Mucosa of rectum (tissue), 2 donors: Measurements from ENCODE around the gene GLP2R.

ENCODE experiments used
- H3K27ac ChIP-seq, 2 donors: one replicate each; pipeline ENCODE4 v1.7.0; 2013; ENCODE audit warnings: inconsistent platforms in 2 of 2, low read depth in 2 of 2, low read length in 2 of 2
- H3K27me3 ChIP-seq, 2 donors: one replicate each; pipeline ENCODE4 v1.7.0; 2013; ENCODE audit warnings: low read length in 2 of 2; ENCODE audit not compliant: control insufficient read depth in 2 of 2, insufficient read depth in 2 of 2
- H3K36me3 ChIP-seq, 2 donors: one replicate each; pipeline ENCODE4 v1.7.0; 2013; ENCODE audit warnings: low read length in 2 of 2; ENCODE audit not compliant: control insufficient read depth in 2 of 2, insufficient read depth in 2 of 2
- H3K4me1 ChIP-seq, 2 donors: one replicate each; pipeline ENCODE4 v1.7.0; 2013; ENCODE audit warnings: low read length in 2 of 2, mild to moderate bottlenecking in 1 of 2; ENCODE audit not compliant: control insufficient read depth in 2 of 2, insufficient read depth in 2 of 2
- H3K4me3 ChIP-seq, 2 donors: one replicate each; pipeline ENCODE4 v1.7.0; 2013; ENCODE audit warnings: low read length in 2 of 2
- H3K9ac ChIP-seq, 2 donors: one replicate each; pipeline ENCODE4 v1.7.0; 2013; ENCODE audit warnings: low read length in 2 of 2, low read depth in 1 of 2, mild to moderate bottlenecking in 1 of 2
- H3K9me3 ChIP-seq, 2 donors: one replicate each; pipeline ENCODE4 v1.7.0; 2013; ENCODE audit warnings: low read length in 2 of 2; ENCODE audit not compliant: control insufficient read depth in 2 of 2
- donor health status: healthy.
- donor health status: Normal muscosa, but diverticular disease.

Gene GLP2R

GRCh38 chr17:9926150-9926804 lies 100.6 kb downstream of the GLP2R start:
- H3K4me3 ChIP-seq, result no peak overlapping the region
- no peaks in the 10 kb centered on the region for H3K9me3 ChIP-seq
- H3K36me3 ChIP-seq, result no peaks in the 10 kb centered on the region
- no peaks in the 10 kb centered on the region for H3K4me1 ChIP-seq
- H3K27ac ChIP-seq, result no peak overlapping the region
- H3K27me3 ChIP-seq, result no peaks in the 10 kb centered on the region
- no peak overlapping the region for H3K9ac ChIP-seq

- no peaks in the 10 kb centered on the region for H3K36me3 ChIP-seq
- no peaks in the 10 kb centered on the region for H3K27me3 ChIP-seq
- no peaks in the 10 kb centered on the region for H3K9me3 ChIP-seq
- no peaks in the 10 kb centered on the region for H3K4me1 ChIP-seq
- H3K4me3 ChIP-seq, result no peak overlapping the region
- H3K27ac ChIP-seq, result no peak overlapping the region
- no peak overlapping the region for H3K9ac ChIP-seq
These were observed 103.0 kb downstream of the GLP2R start for GRCh38 chr17:9928601-9929333.

- Histone ChIP-seq H3K9me3 (no peaks in the 10 kb centered on the region), H3K4me1 (no peaks in the 10 kb centered on the region), H3K27me3 (no peaks in the 10 kb centered on the region), H3K36me3 (no peaks in the 10 kb centered on the region), H3K27ac (no peak overlapping the region), H3K9ac (no peak overlapping the region), H3K4me3 (no peak overlapping the region)
These were observed 104.1 kb downstream of the GLP2R start for GRCh38 chr17:9929871-9930270.

GRCh38 chr17:9931144-9931741 lies 105.5 kb downstream of the GLP2R start:
- no peak overlapping the region for H3K27ac ChIP-seq

GRCh38 chr17:9932491-9932890 lies 106.8 kb downstream of the GLP2R start:
- H3K4me1 ChIP-seq, result no peaks in the 10 kb centered on the region
- no peaks in the 10 kb centered on the region for H3K27me3 ChIP-seq
- H3K4me3 ChIP-seq, result no peak overlapping the region
- H3K27ac ChIP-seq, result no peak overlapping the region
- no peak overlapping the region for H3K9ac ChIP-seq
- no peaks in the 10 kb centered on the region for H3K36me3 ChIP-seq
- no peaks in the 10 kb centered on the region for H3K9me3 ChIP-seq

More at GRCh38 chr17:9931144-9931741, 105.5 kb downstream of the GLP2R start:
- Histone ChIP-seq H3K9me3 (no peaks in the 10 kb centered on the region), H3K4me3 (no peak overlapping the region), H3K36me3 (no peaks in the 10 kb centered on the region), H3K27me3 (no peaks in the 10 kb centered on the region), H3K9ac (no peak overlapping the region), H3K4me1 (no peaks in the 10 kb centered on the region)

GRCh38 chr17:9934331-9934730 lies 108.6 kb downstream of the GLP2R start:
- no peaks in the 10 kb centered on the region for H3K9me3 ChIP-seq
- no peaks in the 10 kb centered on the region for H3K4me1 ChIP-seq
- no peak overlapping the region for H3K9ac ChIP-seq
- H3K27me3 ChIP-seq, result no peaks in the 10 kb centered on the region
- no peaks in the 10 kb centered on the region for H3K36me3 ChIP-seq
- H3K4me3 ChIP-seq, result no peak overlapping the region
- no peak overlapping the region for H3K27ac ChIP-seq

- H3K27me3 ChIP-seq, result no peaks in the 10 kb centered on the region
- H3K4me3 ChIP-seq, result no peak overlapping the region
- H3K36me3 ChIP-seq, result peaks cover 0 to 2% of the 10 kb centered on the region in 2 donors
- no peak overlapping the region for H3K9ac ChIP-seq
- no peaks in the 10 kb centered on the region for H3K4me1 ChIP-seq
- H3K9me3 ChIP-seq, result no peaks in the 10 kb centered on the region
- H3K27ac ChIP-seq, result no peak overlapping the region
These were observed 109.7 kb downstream of the GLP2R start for GRCh38 chr17:9935408-9935807.

GRCh38 chr17:9936095-9936494 lies 110.4 kb downstream of the GLP2R start:
- H3K4me1 ChIP-seq, result no peaks in the 10 kb centered on the region
- H3K4me3 ChIP-seq, result no peak overlapping the region
- no peak overlapping the region for H3K27ac ChIP-seq
- H3K27me3 ChIP-seq, result no peaks in the 10 kb centered on the region
- H3K9ac ChIP-seq, result no peak overlapping the region
- peaks cover 0 to 3% of the 10 kb centered on the region in 2 donors for H3K36me3 ChIP-seq
- no peaks in the 10 kb centered on the region for H3K9me3 ChIP-seq

- H3K4me3 ChIP-seq, result no peak overlapping the region
- H3K27me3 ChIP-seq, result no peaks in the 10 kb centered on the region
- no peak overlapping the region for H3K27ac ChIP-seq
- no peaks in the 10 kb centered on the region for H3K4me1 ChIP-seq
- H3K36me3 ChIP-seq, result peaks cover 0 to 10% of the 10 kb centered on the region in 2 donors
- H3K9me3 ChIP-seq, result no peaks in the 10 kb centered on the region
- H3K9ac ChIP-seq, result no peak overlapping the region
These were observed 111.6 kb downstream of the GLP2R start for GRCh38 chr17:9937241-9937761.

- peaks cover 0 to 11% of the 10 kb centered on the region in 2 donors for H3K36me3 ChIP-seq
- H3K27ac ChIP-seq, result no peak overlapping the region
These were observed 112.2 kb downstream of the GLP2R start for GRCh38 chr17:9937901-9938300.

More at GRCh38 chr17:9937901-9938300, 112.2 kb downstream of the GLP2R start:
- no peaks in the 10 kb centered on the region for H3K4me1 ChIP-seq
- no peak overlapping the region for H3K9ac ChIP-seq
- no peaks in the 10 kb centered on the region for H3K27me3 ChIP-seq
- no peaks in the 10 kb centered on the region for H3K9me3 ChIP-seq
- no peak overlapping the region for H3K4me3 ChIP-seq
